ENCODE data around the gene MSI2. TPM values are rescaled to one million over a fixed set of nuclear protein-coding genes. Genes with fewer than 3 reads are reported as not detected.

Gene MSI2
- total RNA-seq, 2 experiments from 2014 or later: 131 to 164 TPM

DNA sequence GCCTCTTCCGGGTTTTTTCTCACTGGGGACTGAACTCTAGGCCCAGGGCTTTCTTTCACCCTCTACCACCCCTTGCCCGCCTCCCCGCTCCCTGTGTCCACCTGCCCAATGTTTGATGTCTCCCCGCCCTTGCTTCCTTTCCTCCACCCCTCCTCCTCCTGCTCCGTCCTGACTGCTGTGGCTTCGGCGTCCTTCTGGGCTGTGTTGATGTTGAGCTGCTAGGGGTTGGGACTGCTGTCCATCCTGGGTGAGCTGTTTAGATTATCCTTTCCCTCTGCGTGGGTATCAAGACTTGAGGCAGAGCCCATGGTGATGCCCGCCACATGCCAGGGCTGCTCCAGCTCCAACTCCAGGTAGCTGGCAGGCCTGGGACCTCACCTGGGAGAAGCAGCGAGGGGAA is 371.3 kb downstream of the MSI2 start:
- ChIA-PET POLR2A (no interaction called here), CTCF (ENCODE audit: unreplicated experiment) (no interaction called here)
- Histone ChIP-seq H4K20me1 (ENCODE audit: insufficient read depth, low read length) (no peaks in the 10 kb centered on the region), H2AFZ (ENCODE audit: low read length) (no peak overlapping the region), H3K79me2 (ENCODE audit: insufficient read depth, low read depth, low read length) (no peaks in the 10 kb centered on the region), H3K4me2 (ENCODE audit: low read length) (no peak overlapping the region), H3K4me3 (ENCODE audit: low read depth, low read length, poor library complexity, severe bottlenecking) (no peak overlapping the region), H3K36me3 (ENCODE audit: insufficient read depth, low read length) (peaks cover 23% of the 10 kb centered on the region; the same call in 1 of the 2 replicates), H3K9me3 (ENCODE audit: low read length) (no peaks in the 10 kb centered on the region), H3K4me1 (ENCODE audit: insufficient read depth, low read length, poor library complexity, severe bottlenecking) (peaks cover 75% of the 10 kb centered on the region), H3K27ac (ENCODE audit: low read depth, low read length, poor library complexity, severe bottlenecking) (no peak overlapping the region), H3K9me2 (ENCODE audit: insufficient read depth, low read length) (no peaks in the 10 kb centered on the region)
- TF ChIP-seq, protein P1, sequence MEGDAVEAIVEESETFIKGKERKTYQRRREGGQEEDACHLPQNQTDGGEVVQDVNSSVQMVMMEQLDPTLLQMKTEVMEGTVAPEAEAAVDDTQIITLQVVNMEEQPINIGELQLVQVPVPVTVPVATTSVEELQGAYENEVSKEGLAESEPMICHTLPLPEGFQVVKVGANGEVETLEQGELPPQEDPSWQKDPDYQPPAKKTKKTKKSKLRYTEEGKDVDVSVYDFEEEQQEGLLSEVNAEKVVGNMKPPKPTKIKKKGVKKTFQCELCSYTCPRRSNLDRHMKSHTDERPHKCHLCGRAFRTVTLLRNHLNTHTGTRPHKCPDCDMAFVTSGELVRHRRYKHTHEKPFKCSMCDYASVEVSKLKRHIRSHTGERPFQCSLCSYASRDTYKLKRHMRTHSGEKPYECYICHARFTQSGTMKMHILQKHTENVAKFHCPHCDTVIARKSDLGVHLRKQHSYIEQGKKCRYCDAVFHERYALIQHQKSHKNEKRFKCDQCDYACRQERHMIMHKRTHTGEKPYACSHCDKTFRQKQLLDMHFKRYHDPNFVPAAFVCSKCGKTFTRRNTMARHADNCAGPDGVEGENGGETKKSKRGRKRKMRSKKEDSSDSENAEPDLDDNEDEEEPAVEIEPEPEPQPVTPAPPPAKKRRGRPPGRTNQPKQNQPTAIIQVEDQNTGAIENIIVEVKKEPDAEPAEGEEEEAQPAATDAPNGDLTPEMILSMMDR (conservative IDR thresholded peaks at IDR 0.05; ENCODE audit: low read length): no peak
- no peak for TF ChIP-seq EZH2phosphoT487 (IDR thresholded peaks at IDR 0.05; ENCODE audit: borderline replicate concordance, low read depth, low read length)
- no TSS peak for BruUV-seq (replicated peaks)
- no peak for DNase-seq (ENCODE audit: low spot score)
- intact Hi-C loops (cut with micrococcal nuclease; ENCODE audit: unreplicated experiment): loop anchor here (10.0 kb wide), 1 partner anchor 707 kb away; no protein-coding TSS in a partner anchor

DNA sequence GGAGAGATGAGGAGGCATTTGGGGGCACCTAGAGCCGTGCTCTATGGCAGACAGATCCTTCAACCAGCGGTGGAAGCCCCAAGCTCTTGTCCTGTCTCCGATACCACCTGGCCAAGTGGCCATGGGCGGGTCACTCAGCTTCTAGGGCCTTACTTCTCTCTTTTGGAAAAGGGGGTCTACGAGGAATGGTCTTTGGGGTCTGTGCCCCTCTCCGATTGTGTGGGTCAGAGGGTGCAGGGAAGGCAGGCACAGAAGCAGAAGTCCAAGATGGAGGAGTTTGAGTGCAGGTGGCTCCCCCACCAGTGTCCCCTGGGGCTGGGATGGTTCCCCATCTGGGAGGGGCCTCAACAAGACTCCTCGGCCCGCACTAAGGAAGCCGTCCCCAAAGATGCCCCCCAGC is 372.1 kb downstream of the MSI2 start:
- peak overlapping the region; percentile 61 for H3K4me2 ChIP-seq (ENCODE audit: low read length)
- no peaks in the 10 kb centered on the region for H3K9me3 ChIP-seq (ENCODE audit: low read length)
- H2AFZ ChIP-seq (ENCODE audit: low read length): no peak overlapping the region
- H3K4me3 ChIP-seq (ENCODE audit: low read depth, low read length, poor library complexity, severe bottlenecking): peak overlapping the region; percentile 20
- DNase-seq (ENCODE audit: low spot score): no peak
- H3K79me2 ChIP-seq (ENCODE audit: insufficient read depth, low read depth, low read length): no peaks in the 10 kb centered on the region
- TF ChIP-seq, protein P1 (conservative IDR thresholded peaks at IDR 0.05; ENCODE audit: low read length): no peak
- TF ChIP-seq EZH2phosphoT487 (IDR thresholded peaks at IDR 0.05; ENCODE audit: borderline replicate concordance, low read depth, low read length): no peak
- no peaks in the 10 kb centered on the region for H3K9me2 ChIP-seq (ENCODE audit: insufficient read depth, low read length)
- POLR2A ChIA-PET: no interaction called here
- CTCF ChIA-PET (ENCODE audit: unreplicated experiment): no interaction called here
- H3K27ac ChIP-seq (ENCODE audit: low read depth, low read length, poor library complexity, severe bottlenecking): peak overlapping the region; percentile 83
- BruUV-seq (replicated peaks): no TSS peak
- intact Hi-C loops (cut with micrococcal nuclease; ENCODE audit: unreplicated experiment): loop anchor here (10.0 kb wide), 1 partner anchor 706 kb away; no protein-coding TSS in a partner anchor
- H3K36me3 ChIP-seq (ENCODE audit: insufficient read depth, low read length): peaks cover 26% of the 10 kb centered on the region
- no peaks in the 10 kb centered on the region for H4K20me1 ChIP-seq (ENCODE audit: insufficient read depth, low read length)
- H3K4me1 ChIP-seq (ENCODE audit: insufficient read depth, low read length, poor library complexity, severe bottlenecking): peaks cover 66% of the 10 kb centered on the region

DNA sequence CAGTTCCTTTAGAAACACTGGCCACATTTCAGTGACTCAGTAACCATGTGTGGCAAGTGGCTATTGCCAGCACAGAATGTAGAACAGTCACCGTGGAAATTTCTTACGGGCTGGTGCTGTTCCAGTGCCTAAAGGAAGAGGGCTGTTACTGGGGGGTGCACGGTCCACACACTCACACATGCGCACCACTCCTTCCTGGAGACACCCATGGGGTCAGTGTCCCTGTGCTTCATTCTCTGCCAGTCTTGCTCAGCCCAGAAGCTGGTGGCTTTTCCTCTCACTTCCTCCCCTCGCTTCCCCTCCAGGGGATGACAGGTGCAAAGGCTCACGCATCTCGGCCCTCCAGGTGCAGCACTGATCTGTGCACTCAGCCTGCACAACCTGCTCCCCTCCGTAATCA is 373.1 kb downstream of the MSI2 start:
- peak overlapping the region; percentile 83 for H3K27ac ChIP-seq (ENCODE audit: low read depth, low read length, poor library complexity, severe bottlenecking)
- H3K4me2 ChIP-seq (ENCODE audit: low read length): peak overlapping the region; percentile 61
- peak overlapping the region; percentile 20 for H3K4me3 ChIP-seq (ENCODE audit: low read depth, low read length, poor library complexity, severe bottlenecking)
- intact Hi-C loops (cut with micrococcal nuclease; ENCODE audit: unreplicated experiment): loop anchor here (1.0 to 10.0 kb wide), 2 partner anchors 78 to 705 kb away; no protein-coding TSS in a partner anchor
- peaks cover 35% of the 10 kb centered on the region for H3K36me3 ChIP-seq (ENCODE audit: insufficient read depth, low read length)
- H4K20me1 ChIP-seq (ENCODE audit: insufficient read depth, low read length): no peaks in the 10 kb centered on the region
- peaks cover 56% of the 10 kb centered on the region for H3K4me1 ChIP-seq (ENCODE audit: insufficient read depth, low read length, poor library complexity, severe bottlenecking)
- H3K9me3 ChIP-seq (ENCODE audit: low read length): no peaks in the 10 kb centered on the region
- H3K9me2 ChIP-seq (ENCODE audit: insufficient read depth, low read length): no peaks in the 10 kb centered on the region
- DNase-seq (ENCODE audit: low spot score): peak; percentile 94
- BruUV-seq (replicated peaks): no TSS peak
- CTCF ChIA-PET (ENCODE audit: unreplicated experiment): interaction anchor here (0.9 kb wide), 1 partner anchor 43 kb away, joined by 3 read pairs; no protein-coding TSS in a partner anchor
- no peak for TF ChIP-seq EZH2phosphoT487 (IDR thresholded peaks at IDR 0.05; ENCODE audit: borderline replicate concordance, low read depth, low read length)
- TF ChIP-seq, protein P1 (conservative IDR thresholded peaks at IDR 0.05; ENCODE audit: low read length): no peak
- no peak overlapping the region for H2AFZ ChIP-seq (ENCODE audit: low read length)
- H3K79me2 ChIP-seq (ENCODE audit: insufficient read depth, low read depth, low read length): no peaks in the 10 kb centered on the region
- POLR2A ChIA-PET: interaction anchor here (1.5 kb wide), 1 partner anchor 25 kb away, joined by 5 read pairs; no protein-coding TSS in a partner anchor
